H9 (cell line): Measurements from ENCODE around the gene CABLES2. TPM values are rescaled to one million over a fixed set of nuclear protein-coding genes. Genes with fewer than 3 reads are reported as not detected.
A peak's percentile ranks its signal among the peaks of the same experiment; 100 is the strongest.

Source experiments
- DNase-seq: peaks from one replicate; pipeline ENCODE4 v3.0.0-alpha.2; 2017
- H2AFZ ChIP-seq: one replicate; pipeline ENCODE4 v1.6.1; 2013; ENCODE audit warnings: mild to moderate bottlenecking, low read length, control low read depth, moderate library complexity
- H2AK5ac ChIP-seq: 2 replicates; pipeline ENCODE4 v1.6.1; 2013; ENCODE audit warnings: low read length, control low read depth, mixed read lengths; ENCODE audit not compliant: insufficient read length
- H2BK120ac ChIP-seq: one replicate; pipeline ENCODE4 v1.6.1; 2013; ENCODE audit warnings: low read depth, mild to moderate bottlenecking, low read length, control low read depth, inconsistent platforms; ENCODE audit not compliant: poor library complexity, severe bottlenecking
- H2BK12ac ChIP-seq: 2 replicates; pipeline ENCODE4 v1.6.1; 2013; ENCODE audit warnings: low read length, control low read depth, mixed read lengths, low read depth; ENCODE audit not compliant: insufficient read length
- H2BK15ac ChIP-seq: 2 replicates; pipeline ENCODE4 v1.6.1; 2013; ENCODE audit warnings: low read depth, low read length, control low read depth
- H2BK20ac ChIP-seq: one replicate; pipeline ENCODE4 v1.6.1; 2013; ENCODE audit warnings: low read depth, mild to moderate bottlenecking, low read length, control low read depth, inconsistent platforms; ENCODE audit not compliant: poor library complexity, severe bottlenecking
- H2BK5ac ChIP-seq: 2 replicates; pipeline ENCODE4 v1.6.1; 2013; ENCODE audit warnings: low read length, control low read depth, mixed read lengths; ENCODE audit not compliant: insufficient read length
- H3K14ac ChIP-seq: 2 replicates; pipeline ENCODE4 v1.6.1; 2013; ENCODE audit warnings: low read length, control low read depth; ENCODE audit not compliant: insufficient read depth
- H3K18ac ChIP-seq: 2 replicates; pipeline ENCODE4 v1.6.1; 2013; ENCODE audit warnings: low read depth, mild to moderate bottlenecking, mixed read lengths, low read length, control low read depth; ENCODE audit not compliant: insufficient read length
- H3K23ac ChIP-seq: 2 replicates; pipeline ENCODE4 v1.6.1; 2013; ENCODE audit warnings: low read length, control low read depth, mixed read lengths, low read depth; ENCODE audit not compliant: insufficient read length
- H3K23me2 ChIP-seq: 2 replicates; pipeline ENCODE4 v1.6.1; 2013; ENCODE audit warnings: low read depth, mild to moderate bottlenecking, mixed read lengths, low read length, control low read depth; ENCODE audit not compliant: insufficient read length, poor library complexity, severe bottlenecking
- H3K27ac ChIP-seq: 2 replicates; pipeline ENCODE4 v1.5.1; 2013; ENCODE audit warnings: low read length, control low read depth, mixed read lengths, low read depth; ENCODE audit not compliant: insufficient read length
- H3K27me3 ChIP-seq: 2 replicates; pipeline ENCODE4 v1.6.1; 2013; ENCODE audit warnings: low read length, control low read depth, inconsistent platforms; ENCODE audit not compliant: insufficient read depth
- H3K4ac ChIP-seq: 2 replicates; pipeline ENCODE4 v1.6.1; 2013; ENCODE audit warnings: low read depth, mild to moderate bottlenecking, control low read depth, inconsistent platforms, low read length, moderate library complexity
- H3K4me1 ChIP-seq: 2 replicates; pipeline ENCODE4 v1.6.1; 2013; ENCODE audit warnings: low read length, control low read depth, inconsistent platforms; ENCODE audit not compliant: insufficient read depth
- H3K4me2 ChIP-seq: 2 replicates; pipeline ENCODE4 v1.6.1; 2013; ENCODE audit warnings: low read length, control low read depth, mixed read lengths; ENCODE audit not compliant: insufficient read length, insufficient read depth
- H3K56ac ChIP-seq: 2 replicates; pipeline ENCODE4 v1.6.1; 2013; ENCODE audit warnings: low read depth, mild to moderate bottlenecking, mixed read lengths, low read length, control low read depth; ENCODE audit not compliant: insufficient read length
- H3K79me1 ChIP-seq: 2 replicates; pipeline ENCODE4 v1.6.1; 2013; ENCODE audit warnings: low read depth, mild to moderate bottlenecking, moderate library complexity, low read length, control low read depth, inconsistent platforms; ENCODE audit not compliant: insufficient read depth, poor library complexity, severe bottlenecking
- H3K79me2 ChIP-seq: 2 replicates; pipeline ENCODE4 v1.6.1; 2013; ENCODE audit warnings: low read length, control low read depth, inconsistent platforms; ENCODE audit not compliant: insufficient read depth
- H3K9ac ChIP-seq: 2 replicates; pipeline ENCODE4 v1.6.1; 2013; ENCODE audit warnings: low read length, control low read depth, mixed read lengths; ENCODE audit not compliant: insufficient read length; ENCODE audit errors: extremely low read depth
- H3K9me3 ChIP-seq: one replicate; pipeline ENCODE4 v1.6.1; 2013; ENCODE audit warnings: low read depth, low read length, inconsistent platforms; ENCODE audit not compliant: control insufficient read depth
- H3T11ph ChIP-seq: one replicate; pipeline ENCODE4 v1.6.1; 2013; ENCODE audit warnings: mild to moderate bottlenecking, low read length, control low read depth, inconsistent platforms
- H4K20me1 ChIP-seq: one replicate; pipeline ENCODE4 v1.6.1; 2013; ENCODE audit not compliant: control insufficient read depth, insufficient read length, insufficient read depth
- H4K5ac ChIP-seq: 2 replicates; pipeline ENCODE4 v1.6.1; 2013; ENCODE audit warnings: low read depth, mild to moderate bottlenecking, mixed read lengths, low read length, control low read depth; ENCODE audit not compliant: insufficient read length
- H4K8ac ChIP-seq: replicated peaks from 2 replicates; pipeline ENCODE4 v1.6.1; 2013; ENCODE audit warnings: low read length, control low read depth, mixed read lengths, low read depth; ENCODE audit not compliant: insufficient read length
- H4K91ac ChIP-seq: 2 replicates; pipeline ENCODE4 v1.6.1; 2013; ENCODE audit warnings: low read depth, mild to moderate bottlenecking, moderate library complexity, mixed read lengths, low read length, control low read depth; ENCODE audit not compliant: insufficient read length
- H3K27ac Mint-ChIP-seq, 3 experiments: 2 replicates in 2 of 3; 3 replicates in 1 of 3; pipeline ENCODE4 v1.8.0; 2020 to 2021; ENCODE audit warnings: mixed read lengths in 3 of 3, mild to moderate bottlenecking in 1 of 3, moderate library complexity in 1 of 3
- H3K27me3 Mint-ChIP-seq: 2 replicates; pipeline ENCODE4 v1.8.0; 2021; ENCODE audit warnings: low read depth, mild to moderate bottlenecking, moderate library complexity, mixed read lengths
- H3K36me3 Mint-ChIP-seq, 3 experiments: 2 replicates in 2 of 3; 3 replicates in 1 of 3; pipeline ENCODE4 v1.8.0; 2020 to 2021; ENCODE audit warnings: low read depth in 3 of 3, mixed read lengths in 3 of 3; ENCODE audit not compliant: insufficient read depth in 1 of 3
- H3K4me1 Mint-ChIP-seq, 2 experiments: 2 replicates each; pipeline ENCODE4 v1.8.0; 2020; ENCODE audit warnings: mixed read lengths in 2 of 2
- H3K4me3 Mint-ChIP-seq, 2 experiments: 2 replicates in 1 of 2; 3 replicates in 1 of 2; pipeline ENCODE4 v1.8.0; 2020 to 2021; ENCODE audit warnings: mild to moderate bottlenecking in 2 of 2, mixed read lengths in 2 of 2, moderate library complexity in 1 of 2
- H3K9me3 Mint-ChIP-seq, 2 experiments: 2 replicates in 1 of 2; 3 replicates in 1 of 2; pipeline ENCODE4 v1.8.0; 2020; ENCODE audit warnings: mild to moderate bottlenecking in 2 of 2, mixed read lengths in 2 of 2, moderate library complexity in 1 of 2
- WGBS: extraction: QIAGEN DNeasy Blood & Tissue Kit; methylation state at CpG from one replicate; pipeline ENCODE4 v1.1.7; 2013; ENCODE audit warnings: missing lambda C conversion rate, low lambda C conversion rate, mixed read lengths; ENCODE audit not compliant: insufficient read length; ENCODE audit errors: extremely low coverage; 5-methylcytosine and 5-hydroxymethylcytosine counted together
- total RNA-seq: library from RNA; stranded (reverse); gene quantifications from 2 replicates; pipeline ENCODE4 v1.2.1, GENCODE V29; 2021
- TF ChIP-seq, protein P1 (sequence below): fragments of 200-600 bp; sonication (generic); conservative IDR thresholded peaks from 3 replicates; pipeline ENCODE4 v1.8.0; 2021; ENCODE audit warnings: antibody characterized with exemption, mild to moderate bottlenecking

CABLES2 gene
- total RNA-seq, 1 experiment from 2014 or later, result 10.8 TPM

DNA sequence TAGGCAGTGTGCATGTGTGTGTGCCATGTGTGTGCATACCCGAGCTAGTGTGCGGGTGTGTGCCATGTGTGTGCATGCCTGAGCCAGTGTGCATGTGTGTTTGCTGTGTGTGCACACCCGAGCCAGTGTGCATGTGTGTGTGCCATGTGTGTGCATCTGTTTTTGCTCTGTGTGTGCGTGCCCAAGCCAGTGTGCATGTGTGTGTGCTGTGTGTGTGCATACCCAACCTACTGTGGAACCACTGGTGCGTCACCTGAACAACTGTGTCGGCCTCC lies 14.6 kb upstream of the CABLES2 start:
- no peak overlapping the region for H3K4me2 ChIP-seq
- peak overlapping the region; percentile 3 for H4K8ac ChIP-seq
- H2AFZ ChIP-seq, result no peak overlapping the region
- no peak overlapping the region for H2BK5ac ChIP-seq
- no peak overlapping the region for H2BK120ac ChIP-seq
- H3K4me1 ChIP-seq, result no peaks in the 10 kb centered on the region; the same call in 1 of the 2 replicates
- H2AK5ac ChIP-seq, result no peak overlapping the region
- no peak overlapping the region for H4K91ac ChIP-seq
- DNase-seq, result no peak
- no peak overlapping the region for H2BK20ac ChIP-seq
- WGBS, result no CpG with 5 or more reads among the region's 6 CpGs
- no peak overlapping the region for H3K14ac ChIP-seq
- H3K27me3 ChIP-seq, result no peaks in the 10 kb centered on the region
- H3K9ac ChIP-seq, result no peak overlapping the region
- H3K23me2 ChIP-seq, result no peaks in the 10 kb centered on the region
- Mint-ChIP-seq H3K36me3 (peaks cover 0 to 4% (median 4%) of the 10 kb centered on the region in 3 experiments; a peak in 1 of 7 replicates), H3K4me1 (peaks cover 6 to 26% of the 10 kb centered on the region in 2 experiments), H3K4me3 (no peak overlapping the region), H3K9me3 (peaks cover 3 to 5% of the 10 kb centered on the region in 2 experiments; a peak in 2 of 5 replicates), H3K27ac (no peak overlapping the region), H3K27me3 (no peaks in the 10 kb centered on the region; the same call in 1 of the 2 replicates)
- no peak overlapping the region for H3K27ac ChIP-seq
- H3T11ph ChIP-seq, result no peak overlapping the region
- no peak overlapping the region for H2BK15ac ChIP-seq
- no peaks in the 10 kb centered on the region for H4K20me1 ChIP-seq
- H3K56ac ChIP-seq, result no peak overlapping the region
- no peaks in the 10 kb centered on the region for H3K79me1 ChIP-seq
- no peak overlapping the region for H3K4ac ChIP-seq
- TF ChIP-seq, protein P1, sequence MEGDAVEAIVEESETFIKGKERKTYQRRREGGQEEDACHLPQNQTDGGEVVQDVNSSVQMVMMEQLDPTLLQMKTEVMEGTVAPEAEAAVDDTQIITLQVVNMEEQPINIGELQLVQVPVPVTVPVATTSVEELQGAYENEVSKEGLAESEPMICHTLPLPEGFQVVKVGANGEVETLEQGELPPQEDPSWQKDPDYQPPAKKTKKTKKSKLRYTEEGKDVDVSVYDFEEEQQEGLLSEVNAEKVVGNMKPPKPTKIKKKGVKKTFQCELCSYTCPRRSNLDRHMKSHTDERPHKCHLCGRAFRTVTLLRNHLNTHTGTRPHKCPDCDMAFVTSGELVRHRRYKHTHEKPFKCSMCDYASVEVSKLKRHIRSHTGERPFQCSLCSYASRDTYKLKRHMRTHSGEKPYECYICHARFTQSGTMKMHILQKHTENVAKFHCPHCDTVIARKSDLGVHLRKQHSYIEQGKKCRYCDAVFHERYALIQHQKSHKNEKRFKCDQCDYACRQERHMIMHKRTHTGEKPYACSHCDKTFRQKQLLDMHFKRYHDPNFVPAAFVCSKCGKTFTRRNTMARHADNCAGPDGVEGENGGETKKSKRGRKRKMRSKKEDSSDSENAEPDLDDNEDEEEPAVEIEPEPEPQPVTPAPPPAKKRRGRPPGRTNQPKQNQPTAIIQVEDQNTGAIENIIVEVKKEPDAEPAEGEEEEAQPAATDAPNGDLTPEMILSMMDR, result no peak
- H3K9me3 ChIP-seq, result no peaks in the 10 kb centered on the region
- no peaks in the 10 kb centered on the region for H3K79me2 ChIP-seq
- peak overlapping the region; percentile 3 for H4K5ac ChIP-seq
- H2BK12ac ChIP-seq, result no peak overlapping the region
- H3K18ac ChIP-seq, result no peak overlapping the region
- H3K23ac ChIP-seq, result no peak overlapping the region
